ENCODE data around the gene SLC41A3.
"Not testable (repeated sequence)": the region's sequence is repeated elsewhere in the genome, so short reads cannot be mapped to it uniquely, and the experiment has no call there.

Gene SLC41A3

DNA sequence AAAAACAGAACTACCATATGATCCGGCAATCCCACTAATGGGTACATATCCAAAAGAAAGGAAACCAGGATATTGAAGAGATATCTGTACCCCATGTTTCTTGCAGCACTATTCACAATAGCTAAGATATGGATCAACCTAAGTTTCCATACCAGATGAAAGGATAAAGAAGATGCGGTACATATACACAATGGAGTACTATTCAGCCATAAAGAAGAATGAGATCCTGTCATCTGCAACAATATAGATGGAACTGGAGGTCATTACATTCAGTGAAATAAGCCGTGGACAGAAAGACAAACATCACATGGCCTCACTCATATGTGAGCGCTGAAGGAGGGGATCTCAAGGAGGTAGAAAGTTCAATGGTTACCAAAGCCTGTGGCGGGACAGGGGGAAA lies 3.0 kb downstream of the SLC41A3 start:
- no peak for TF ChIP-seq CTCF (IDR thresholded peaks at IDR 0.05; ENCODE audit: low read depth, low read length)
- in situ Hi-C loops (cut with HindIII; ENCODE audit: low sequenced_read_pairs), result no loop called here
- DNase-seq (ENCODE audit: low read depth, low spot score), result no peak
- no peak overlapping the region for H3K4me3 ChIP-seq (ENCODE audit: low read depth, low read length)

DNA sequence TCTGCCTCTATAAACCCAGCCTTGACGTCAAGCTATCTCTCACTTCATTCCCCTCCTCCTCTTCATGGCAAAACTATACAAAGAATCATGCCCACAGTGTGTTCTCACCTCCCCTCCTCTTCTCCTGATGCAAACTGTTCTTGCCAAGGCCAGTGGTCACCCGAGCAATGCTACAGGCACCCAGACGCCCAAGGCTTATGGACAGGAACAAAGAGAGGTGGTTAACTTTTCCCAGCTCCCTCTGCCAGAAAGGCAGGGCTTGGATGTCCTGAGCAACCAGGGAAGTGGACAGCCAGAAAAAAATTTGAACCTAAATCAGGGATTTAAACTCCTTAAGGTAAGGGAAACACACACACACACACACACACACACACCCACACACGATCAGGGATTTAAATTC lies 5.1 kb downstream of the SLC41A3 start:
- no peak for DNase-seq (ENCODE audit: low read depth, low spot score)
- in situ Hi-C loops (cut with HindIII; ENCODE audit: low sequenced_read_pairs), result no loop called here
- TF ChIP-seq CTCF (IDR thresholded peaks at IDR 0.05; ENCODE audit: low read depth, low read length), result no peak

GRCh38 chr3:126077754-126078153 lies 6.2 kb downstream of the SLC41A3 start:
- TF ChIP-seq CTCF (IDR thresholded peaks at IDR 0.05; ENCODE audit: low read depth, low read length), result no peak
- in situ Hi-C loops (cut with HindIII; ENCODE audit: low sequenced_read_pairs), result no loop called here
- no peak overlapping the region for H3K4me3 ChIP-seq (ENCODE audit: low read depth, low read length)
- no peak for DNase-seq (ENCODE audit: low read depth, low spot score)

More for the DNA sequence above, 5.1 kb downstream of the SLC41A3 start:
- H3K4me3 ChIP-seq (ENCODE audit: low read depth, low read length), result no peak overlapping the region

GRCh38 chr3:126076140-126076539 lies 7.8 kb downstream of the SLC41A3 start:
- in situ Hi-C loops (cut with HindIII; ENCODE audit: low sequenced_read_pairs), result no loop called here
- no peak overlapping the region for H3K4me3 ChIP-seq (ENCODE audit: low read depth, low read length)
- TF ChIP-seq CTCF (IDR thresholded peaks at IDR 0.05; ENCODE audit: low read depth, low read length), result no peak
- DNase-seq (ENCODE audit: low read depth, low spot score), result no peak

- TF ChIP-seq CTCF (IDR thresholded peaks at IDR 0.05; ENCODE audit: low read depth, low read length), result no peak
- no peak overlapping the region for H3K4me3 ChIP-seq (ENCODE audit: low read depth, low read length)
- in situ Hi-C loops (cut with HindIII; ENCODE audit: low sequenced_read_pairs), result no loop called here
- no peak for DNase-seq (ENCODE audit: low read depth, low spot score)
These were observed 13.8 kb downstream of the SLC41A3 start for GRCh38 chr3:126070146-126070545.

GRCh38 chr3:126067959-126068358 lies 16.0 kb downstream of the SLC41A3 start:
- no peak for TF ChIP-seq CTCF (IDR thresholded peaks at IDR 0.05; ENCODE audit: low read depth, low read length)
- no peak overlapping the region for H3K4me3 ChIP-seq (ENCODE audit: low read depth, low read length)
- in situ Hi-C loops (cut with HindIII; ENCODE audit: low sequenced_read_pairs), result no loop called here
- no peak for DNase-seq (ENCODE audit: low read depth, low spot score)

DNA sequence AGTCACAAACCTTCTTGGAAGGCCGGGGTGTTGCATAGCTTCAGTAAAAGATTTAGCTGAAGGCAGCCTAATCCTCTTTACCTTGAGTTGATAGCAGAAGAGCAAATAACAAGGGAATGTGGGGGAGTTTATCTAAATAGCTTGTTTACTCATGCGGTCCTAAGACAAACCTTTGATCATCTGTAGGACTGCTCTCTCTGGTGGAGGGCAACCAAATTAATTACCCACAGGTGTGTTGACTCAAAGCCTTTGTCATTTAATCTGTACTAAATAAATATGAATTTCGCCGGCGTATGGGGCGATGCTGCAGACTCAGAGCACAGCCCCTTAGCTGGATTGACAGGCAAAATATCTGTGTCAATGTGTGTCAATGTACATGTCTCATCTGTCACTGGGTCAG lies 17.2 kb downstream of the SLC41A3 start:
- in situ Hi-C loops (cut with HindIII; ENCODE audit: low sequenced_read_pairs); H3K4me3 ChIP-seq (ENCODE audit: low read depth, low read length); DNase-seq (ENCODE audit: low read depth, low spot score): not testable (repeated sequence)
